GM21576 (cell line): Measurements from ENCODE around the gene JPH4.
"Not testable (repeated sequence)": the region's sequence is repeated elsewhere in the genome, so short reads cannot be mapped to it uniquely, and the experiment has no call there.

Source experiments
- ATAC-seq: cut with Tn5 transposase; IDR thresholded peaks from one replicate; pipeline ENCODE4 v1.9.1; 2021; ENCODE audit warnings: mild to moderate bottlenecking, moderate library complexity; ENCODE audit not compliant: unreplicated experiment

Gene JPH4

DNA sequence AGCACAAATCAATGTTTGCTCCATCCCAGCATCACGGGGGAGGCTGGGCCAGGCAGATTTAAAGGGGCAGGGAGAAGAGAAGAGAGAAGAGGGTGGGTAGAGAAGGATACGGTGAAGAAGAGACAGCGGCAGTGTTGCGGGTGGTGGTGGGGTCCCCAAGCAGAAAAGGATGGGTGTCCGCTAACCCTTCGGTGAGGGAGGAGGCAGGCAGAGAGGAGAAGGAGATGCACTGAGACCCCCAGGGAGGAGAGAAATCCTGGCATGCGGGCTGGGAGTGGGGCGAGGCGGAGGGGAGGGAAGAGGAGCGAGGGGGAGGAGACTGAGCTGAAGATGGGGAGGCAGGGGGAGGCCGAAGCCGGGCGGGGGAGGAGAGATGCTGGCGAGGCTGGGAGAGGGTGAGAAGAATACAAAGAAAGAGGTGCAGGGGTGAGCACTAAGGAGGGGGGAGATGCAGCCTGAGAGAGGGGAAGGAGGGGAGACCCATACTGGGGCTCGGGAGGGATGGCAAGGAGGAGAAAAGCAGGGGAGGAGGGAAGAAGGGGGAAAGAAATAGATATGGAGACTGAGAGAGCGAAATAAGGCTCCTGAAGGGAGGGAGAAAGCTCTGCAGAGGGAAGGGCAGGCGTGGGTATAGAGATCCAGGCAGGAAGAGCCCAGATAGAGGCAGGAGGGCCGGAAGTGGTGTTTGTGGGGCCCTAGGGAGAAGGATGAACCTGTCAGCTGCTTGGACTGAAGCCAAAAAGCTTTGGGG, at the start of gene JPH4:
TSS of gene JPH4 (minus strand) at position 231 of the 751 bp plus-strand sequence. CDS start 1,337 bp downstream, outside the sequence.
- ATAC-seq = no peak

DNA sequence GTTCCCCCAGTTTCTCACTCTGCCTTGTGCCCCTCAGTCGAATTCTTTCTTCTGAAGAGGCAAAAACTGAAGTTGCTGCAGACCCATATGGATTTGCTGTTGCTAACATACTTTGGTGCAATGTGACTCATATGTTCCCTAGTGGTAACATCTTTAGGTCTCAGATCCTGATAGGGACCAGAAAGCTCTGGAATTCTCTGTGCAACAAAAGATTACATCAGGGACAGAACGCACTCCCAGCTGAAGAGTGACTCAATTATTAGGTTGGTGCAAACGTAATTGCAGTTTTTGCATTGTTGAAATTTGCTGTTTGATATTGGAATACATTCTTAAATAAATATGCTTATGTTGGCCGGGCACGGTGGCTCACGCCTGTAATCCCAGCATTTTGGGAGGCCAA, 49.4 kb upstream of the JPH4 start:
- ATAC-seq = no peak

DNA sequence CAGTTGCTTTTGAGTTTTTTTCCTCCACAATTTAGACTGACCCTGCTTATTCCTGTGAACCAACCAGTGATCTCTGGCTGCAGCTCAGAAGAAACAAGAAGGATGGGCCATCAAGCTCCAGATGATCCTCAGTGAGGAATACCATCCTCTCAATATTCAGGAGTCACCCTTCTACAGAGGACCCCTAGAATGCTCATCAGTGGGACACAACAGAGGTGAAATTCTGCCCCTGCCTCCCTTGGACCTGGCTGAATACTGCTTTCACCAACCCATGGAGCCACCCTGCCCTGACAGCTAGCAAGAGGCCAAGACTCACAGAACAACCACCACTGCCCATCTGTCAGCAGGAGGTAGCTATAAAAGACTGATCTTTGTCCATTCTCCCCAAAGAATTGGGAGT, 48.4 kb upstream of the JPH4 start:
- ATAC-seq = no peak

DNA sequence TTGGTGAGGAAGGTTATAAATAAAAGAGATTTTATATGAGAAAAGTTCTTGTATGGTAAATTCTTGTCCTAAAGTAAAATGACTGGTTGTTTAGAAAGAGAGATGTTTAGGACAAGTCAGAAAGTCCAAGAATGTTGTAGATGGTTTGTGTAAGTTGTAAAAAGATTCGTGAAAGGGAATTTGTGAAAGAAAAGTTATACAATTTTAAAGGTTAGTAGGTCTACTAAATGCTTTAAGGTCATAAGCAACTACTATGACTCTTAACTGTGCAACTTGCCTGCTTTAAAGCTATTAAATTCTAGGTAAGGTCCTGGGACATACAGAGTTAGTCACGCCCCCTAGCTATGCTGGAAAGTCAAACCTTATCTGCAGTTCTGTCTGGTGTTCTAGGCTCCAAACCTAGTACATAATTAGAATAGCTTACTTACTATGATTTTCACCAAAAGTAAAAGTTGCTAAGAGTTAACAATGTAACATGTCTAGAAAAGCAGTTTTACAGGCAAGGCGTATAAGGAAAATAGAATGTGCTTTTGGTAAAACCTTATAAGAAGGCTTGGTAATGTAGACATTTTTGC, 46.3 kb upstream of the JPH4 start:
- no peak for ATAC-seq

DNA sequence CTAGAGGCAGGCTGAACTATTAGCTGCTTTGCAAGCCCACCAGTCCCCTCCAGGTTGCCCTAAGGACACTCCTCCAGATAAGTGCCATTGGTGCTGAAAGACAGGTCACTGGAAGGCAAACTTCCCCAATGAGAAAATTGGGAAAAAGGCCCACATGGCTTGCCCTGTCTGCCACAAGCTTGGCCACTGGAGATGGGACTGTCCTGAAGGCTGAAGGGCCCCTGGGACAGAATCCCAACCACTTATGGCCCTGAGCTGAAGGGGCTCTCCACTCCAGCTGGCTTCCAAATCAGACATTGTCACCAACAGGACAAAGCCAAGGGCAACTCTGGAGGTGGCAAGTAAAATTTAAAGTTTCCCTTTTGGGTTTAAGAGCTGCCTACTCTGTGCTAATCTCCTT, 45.4 kb upstream of the JPH4 start:
- no peak for ATAC-seq

DNA sequence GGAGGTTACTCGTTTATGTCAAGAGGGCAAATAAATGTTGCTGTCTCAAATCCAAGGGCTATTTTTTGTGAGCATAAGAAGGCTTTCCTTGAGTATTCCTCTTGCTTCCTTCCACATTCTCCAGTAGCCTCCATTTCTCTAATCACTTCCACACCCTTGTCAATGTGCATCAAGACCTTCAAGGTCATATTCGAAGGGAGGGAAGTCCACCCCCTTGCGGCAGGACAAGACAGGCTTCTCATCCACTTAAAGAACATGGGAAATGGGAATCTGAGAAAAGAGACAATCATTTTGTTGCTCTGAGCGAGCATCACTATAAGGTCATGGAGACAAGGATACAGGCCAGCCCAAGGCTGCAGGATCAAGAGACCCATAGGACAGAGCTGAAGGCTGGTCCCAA, 44.4 kb upstream of the JPH4 start:
- ATAC-seq = no peak

DNA sequence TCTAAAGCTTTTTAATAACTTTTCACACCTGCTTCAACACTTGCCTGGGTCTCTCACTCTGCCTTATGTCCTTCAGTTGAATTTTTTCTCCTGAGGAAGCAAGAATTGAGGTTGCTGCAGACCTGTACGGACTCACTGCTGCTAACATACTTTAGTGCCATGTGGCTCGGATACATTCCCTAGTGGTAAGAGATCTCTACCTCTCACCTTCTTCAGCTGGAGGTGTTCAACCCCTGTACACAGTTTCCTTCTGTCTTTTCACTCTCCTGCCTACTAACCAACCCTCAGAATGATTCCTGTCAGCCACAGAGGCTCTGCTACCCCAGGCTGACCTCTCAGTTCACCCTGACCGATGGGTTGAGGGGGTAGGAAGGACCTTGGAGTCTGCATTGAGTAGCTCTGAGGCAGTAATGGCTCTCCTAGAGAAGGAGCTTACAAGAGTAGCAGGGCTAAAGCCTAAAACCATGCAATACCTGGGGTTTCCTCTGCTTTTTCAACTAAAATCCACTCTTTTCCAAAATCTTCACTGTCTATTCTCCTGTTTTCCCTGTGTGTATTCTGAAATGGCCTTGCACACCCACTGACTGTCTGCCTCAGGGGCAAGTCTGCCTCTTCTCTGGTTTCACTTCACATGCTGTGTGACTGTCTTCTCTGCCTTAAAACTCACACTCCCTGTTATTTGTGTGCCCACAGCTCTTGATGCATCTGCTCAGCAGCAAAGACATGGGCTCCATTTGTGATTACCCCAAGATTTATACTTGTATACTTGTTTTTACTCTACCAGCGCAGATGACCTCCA, 43.5 kb upstream of the JPH4 start:
- no peak for ATAC-seq

DNA sequence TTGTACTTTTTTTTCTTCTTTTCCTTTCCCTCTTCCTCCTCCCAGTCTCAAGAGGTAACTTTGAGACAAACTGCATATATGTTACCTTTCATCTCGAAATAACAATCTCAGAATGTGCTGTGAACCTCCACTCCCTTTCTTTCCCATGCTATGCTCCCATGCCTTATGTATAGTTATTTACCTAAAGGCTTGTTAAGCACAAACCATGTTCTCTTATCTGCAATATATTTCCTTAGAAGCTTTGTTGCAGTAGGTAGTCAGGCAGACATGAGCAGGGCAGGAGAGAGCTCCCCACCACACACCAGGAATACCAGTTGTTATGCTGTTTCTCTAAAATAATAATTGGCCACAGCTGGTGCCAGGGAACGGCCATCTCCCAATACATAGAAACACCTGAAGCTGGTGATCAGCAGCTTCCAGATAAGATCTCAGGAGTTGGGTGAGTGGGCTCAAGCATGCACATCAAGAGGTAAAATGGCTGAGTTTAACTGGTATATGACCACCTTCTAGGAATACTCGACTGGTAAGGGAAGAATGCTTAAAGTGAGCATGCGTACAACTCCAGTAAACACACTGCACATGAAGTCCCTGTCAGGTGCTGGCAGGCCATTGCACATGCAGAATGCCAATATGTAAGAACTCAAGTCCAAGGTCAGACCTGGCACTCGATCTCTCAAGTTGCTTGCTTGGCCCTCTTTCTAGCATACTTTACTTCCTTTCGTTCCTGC, 42.8 kb upstream of the JPH4 start:
- ATAC-seq = no peak

DNA sequence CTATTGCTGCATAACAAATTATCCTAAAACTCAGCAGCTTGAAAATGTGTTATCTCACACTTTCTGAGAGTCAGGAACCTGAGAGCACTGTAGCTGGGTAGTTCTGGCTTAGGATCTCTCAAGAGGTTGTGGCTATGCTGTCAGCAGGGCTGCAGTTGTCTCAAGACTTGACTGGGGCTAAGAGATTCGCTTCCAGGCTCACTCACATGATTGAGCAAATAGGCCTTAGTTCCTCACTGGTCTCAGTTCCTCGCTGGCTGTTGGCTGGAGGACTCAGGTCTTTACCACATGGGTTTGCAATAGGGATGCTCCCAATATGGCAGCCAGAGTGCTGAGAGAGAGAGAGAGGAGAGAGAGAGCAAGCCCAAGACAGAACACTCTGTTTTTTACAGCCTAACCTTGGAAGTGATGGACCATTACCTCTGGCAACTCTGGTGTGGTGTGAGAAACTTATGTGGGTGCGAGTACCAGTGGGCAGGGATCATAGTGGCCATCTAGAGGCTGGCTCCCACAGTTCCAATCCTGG, 41.6 kb upstream of the JPH4 start:
- no peak for ATAC-seq

DNA sequence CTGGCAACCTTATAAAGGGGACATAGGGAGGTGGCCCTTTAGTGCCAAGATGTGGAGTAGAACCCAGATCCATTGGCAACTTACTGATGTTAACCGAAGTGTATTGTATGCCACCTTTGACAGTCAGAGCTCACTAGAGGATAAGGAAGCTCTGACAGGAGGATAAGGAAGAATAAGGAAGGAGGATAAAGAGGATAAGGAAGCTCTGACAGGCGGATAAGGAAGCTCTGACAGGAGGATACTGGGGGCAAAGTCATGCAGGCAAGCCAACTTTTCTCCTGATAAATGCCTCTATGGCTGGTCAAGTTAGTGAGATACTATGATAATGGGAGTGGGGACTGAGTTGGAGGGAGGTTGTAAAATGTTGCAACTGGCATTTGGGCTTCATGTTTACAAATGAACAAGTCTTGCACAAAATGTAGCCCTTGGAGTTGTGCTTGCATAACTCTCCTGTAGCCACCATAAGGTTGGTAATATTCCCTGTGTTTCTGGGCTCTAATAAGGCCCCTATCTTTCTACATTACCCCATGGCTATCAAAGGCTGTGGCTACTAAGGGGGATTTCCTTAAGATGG, 39.9 kb upstream of the JPH4 start:
- no peak for ATAC-seq

DNA sequence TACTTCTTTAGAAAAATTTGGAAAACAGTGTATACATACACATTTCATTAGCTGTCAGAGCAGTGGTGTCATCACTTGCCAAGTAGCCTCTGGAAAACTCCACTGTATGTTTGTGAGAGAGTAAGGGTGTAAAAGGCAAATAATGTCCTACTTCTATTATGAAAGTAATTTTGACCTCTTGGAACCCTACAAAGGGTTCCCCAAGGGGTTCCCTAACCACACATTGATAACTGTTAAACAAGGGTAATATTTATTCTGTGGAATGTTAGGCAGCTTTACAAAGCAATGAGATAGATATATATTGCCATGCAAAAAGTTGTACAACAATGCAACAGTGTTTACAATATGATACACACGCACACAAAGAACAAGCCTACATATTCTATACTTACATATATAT, 38.9 kb upstream of the JPH4 start:
- no peak for ATAC-seq

DNA sequence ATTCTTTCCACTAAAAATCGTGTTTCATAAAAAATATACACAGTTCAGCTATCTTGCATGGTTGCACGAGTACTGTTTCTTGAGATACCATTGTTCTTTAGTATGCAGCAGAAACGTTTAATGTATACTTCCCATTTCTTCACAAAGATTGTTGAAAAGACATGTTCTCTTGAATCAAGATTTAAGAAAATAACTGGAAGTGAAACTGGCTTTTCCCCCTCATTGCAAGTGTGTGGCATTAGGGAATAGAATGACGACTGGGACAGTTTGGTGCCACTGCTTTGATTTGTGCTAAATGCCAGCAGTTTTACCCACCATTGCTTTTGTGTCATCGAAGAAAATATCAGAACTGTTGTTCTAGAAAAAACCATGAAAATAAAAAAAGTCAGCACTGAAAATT, 37.3 kb upstream of the JPH4 start:
- no peak for ATAC-seq

DNA sequence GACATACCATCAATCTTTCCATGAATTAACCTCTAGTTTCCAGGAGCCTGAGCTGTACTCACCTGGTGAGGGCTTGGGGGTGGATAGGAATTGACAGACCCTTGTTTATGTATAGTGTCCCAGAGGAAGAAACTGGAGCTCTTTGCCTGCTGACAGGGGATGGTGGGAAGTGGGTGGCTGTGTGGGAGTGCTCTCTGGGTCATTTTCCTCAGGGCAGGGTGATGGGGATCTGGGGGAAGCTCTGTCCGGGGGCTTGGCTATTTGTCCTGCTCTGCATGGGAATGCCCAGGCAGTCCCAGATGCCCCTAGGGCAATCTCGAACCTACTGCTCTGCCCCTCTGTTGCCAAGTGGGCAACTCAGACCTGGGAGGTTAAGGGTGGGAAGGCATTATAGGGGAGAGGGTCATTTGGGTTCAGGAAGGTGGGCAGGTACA, 35.8 kb upstream of the JPH4 start:
- no peak for ATAC-seq

DNA sequence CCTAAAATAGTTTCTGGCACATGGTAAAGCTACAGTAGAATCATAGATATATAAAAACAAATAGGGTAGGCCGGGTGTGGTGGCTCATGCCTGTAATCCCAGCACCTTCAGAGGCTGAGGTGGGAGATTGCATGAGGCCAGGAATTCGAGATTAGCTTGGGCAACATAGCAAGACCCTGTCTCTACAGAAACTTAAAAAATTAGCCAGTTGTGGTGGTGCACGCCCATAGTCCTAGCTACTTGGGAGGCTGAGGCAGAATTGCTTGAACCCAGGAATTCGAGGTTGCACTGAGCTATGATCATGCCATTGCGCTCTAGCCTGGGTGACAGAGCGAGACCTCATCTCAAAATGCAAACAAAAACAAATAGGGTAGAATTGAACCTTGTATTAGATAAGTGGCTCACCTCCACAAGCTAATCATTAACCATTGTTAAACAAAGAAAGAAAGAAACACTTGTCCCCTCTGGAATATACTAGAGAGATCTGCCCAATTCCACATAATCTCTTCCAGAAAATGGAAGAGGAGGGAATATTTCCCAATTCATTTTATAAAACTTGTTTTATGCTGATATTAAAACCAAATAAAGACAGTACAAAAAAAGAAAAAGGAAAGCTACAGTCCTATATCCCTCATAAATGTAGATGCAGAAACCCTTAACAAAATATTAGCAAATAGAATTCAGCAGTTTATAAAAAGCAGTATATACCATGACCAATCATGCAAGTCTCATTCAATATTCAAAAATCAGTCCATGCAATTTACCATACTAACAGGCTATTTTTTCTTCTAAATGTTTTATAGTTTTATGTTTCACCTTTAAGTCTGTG, 34.9 kb upstream of the JPH4 start:
- no peak for ATAC-seq

DNA sequence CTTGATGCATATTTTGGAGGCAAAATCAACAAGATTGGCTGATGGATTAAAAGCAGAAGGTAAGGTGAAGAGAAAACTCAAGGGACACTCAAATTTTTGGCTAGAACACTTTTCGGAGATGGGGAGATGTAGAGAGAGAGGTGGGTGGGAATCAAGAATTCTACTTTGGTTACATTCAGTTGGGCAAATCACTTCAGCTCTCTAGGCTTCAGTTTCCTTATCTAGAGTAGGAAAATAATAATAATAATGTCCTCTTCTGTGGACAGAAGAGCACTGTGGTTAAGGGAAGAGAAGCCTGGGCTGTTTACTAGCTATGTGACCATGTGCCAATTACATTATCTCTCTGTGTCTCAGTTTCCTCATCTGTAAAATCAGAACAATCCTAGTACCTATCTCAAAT, 34.2 kb upstream of the JPH4 start:
- no peak for ATAC-seq

DNA sequence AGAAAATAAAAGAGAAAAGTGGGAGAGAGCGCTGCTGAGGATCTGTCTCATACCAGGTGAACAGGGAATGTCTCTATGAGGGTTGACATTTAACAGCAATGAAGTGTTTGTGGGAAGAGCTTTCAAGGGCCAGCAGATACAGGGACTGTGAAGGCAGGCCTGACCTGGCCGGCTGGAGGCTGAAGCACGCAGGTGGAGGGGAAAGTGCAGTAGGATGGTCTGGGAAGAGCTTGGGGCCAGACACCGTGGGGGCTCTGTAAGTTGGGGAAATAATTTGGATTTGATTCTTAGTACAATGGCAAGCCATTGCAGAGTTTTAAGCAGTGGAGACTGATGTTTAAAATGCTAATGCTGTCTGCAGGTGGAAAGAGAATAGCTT, 33.8 kb upstream of the JPH4 start:
- ATAC-seq = no peak

DNA sequence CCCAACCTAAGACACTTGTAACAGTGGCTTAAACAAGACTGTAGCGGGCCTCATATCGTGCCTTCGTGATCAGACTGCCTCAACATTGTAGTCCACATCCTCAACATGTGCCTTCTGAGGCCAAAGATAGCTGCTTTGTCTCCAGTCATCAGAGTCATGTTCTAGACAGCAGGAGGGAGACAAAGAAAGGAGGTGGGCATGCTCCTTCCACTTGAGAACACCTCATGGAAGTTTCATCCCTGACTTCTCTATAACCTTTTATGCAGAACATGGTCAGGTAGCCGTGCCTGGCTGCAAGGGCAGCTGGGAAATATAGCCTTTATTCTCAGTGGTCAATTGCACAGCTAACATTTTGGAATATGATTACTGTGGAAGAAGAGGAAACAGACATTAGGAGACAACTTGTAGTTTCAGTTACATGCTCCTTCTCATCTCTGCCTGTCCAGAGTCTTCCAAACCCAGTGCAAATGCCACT, 32.3 kb upstream of the JPH4 start:
- no peak for ATAC-seq

DNA sequence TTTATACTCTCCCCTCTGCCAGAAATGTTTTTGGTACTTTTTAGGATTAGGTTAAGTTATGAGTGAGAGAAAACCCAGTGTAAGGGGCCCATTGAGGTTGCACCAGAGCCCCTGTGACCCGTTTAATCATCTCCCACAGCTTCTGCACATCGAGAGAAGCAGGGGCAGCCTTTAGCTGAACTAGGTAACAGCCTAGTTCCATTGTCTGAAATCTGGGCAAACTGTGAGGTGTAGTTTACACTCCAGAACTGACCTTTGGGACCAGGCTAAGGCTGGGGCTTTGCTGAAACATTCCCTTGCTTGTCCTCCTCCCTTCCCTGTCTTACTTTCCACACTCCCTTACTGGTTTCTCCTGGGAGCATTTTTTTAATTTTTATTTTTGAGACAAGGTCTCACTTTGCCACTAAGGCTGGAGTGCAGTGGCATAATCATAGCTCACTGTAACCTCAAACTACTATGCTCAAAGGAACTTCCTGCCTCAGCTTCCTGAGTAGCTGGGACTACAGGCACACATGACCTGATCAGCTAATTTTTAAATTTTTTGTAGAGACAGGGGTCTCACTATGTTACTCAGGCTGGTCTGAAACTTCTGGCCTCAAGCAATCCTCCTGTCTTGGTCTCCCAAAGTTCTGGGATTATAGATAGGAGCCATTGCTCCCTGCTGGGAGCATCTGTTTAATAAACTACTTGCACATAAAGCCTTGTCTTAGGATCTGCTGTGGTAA, 31.7 kb upstream of the JPH4 start:
- no peak for ATAC-seq

DNA sequence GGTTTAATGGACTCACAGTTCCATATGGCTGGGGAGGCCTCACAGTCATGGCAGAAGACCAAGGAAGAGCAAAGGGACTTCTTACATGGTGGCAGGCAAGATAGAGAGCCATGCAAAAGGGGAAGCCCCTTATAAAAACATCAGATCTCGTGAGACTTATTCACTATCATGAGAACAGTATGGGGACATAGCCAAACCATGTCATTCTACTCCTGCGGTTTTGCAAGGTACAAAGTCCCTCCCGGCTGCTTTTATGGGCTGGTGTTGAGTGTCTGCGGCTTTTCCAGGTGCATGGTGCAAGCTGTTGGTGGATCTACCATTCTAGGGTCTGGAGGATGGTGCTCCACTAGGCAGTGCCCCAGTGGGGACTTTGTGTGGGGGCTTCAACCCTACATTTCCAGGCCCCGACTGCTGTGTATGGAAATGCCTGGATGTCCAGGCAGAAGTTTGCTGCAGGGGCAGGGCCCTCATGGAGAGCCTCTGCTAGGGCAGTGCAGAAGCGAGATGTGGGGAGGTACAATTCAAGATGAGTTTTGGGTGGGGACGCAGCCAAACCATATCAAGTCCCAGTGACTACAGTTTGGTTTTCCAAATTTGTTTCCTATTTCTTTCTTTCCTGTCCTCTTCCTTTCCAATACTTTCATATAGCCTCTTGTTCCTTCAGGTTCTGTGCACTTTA, 31.0 kb upstream of the JPH4 start:
- not testable (repeated sequence) for ATAC-seq
